K562 (cell line): ENCODE data around the gene SLC20A1. TPM values are rescaled to one million over a fixed set of nuclear protein-coding genes. Genes with fewer than 3 reads are reported as not detected.

Source experiments
- CTBP1 ChIP-seq: fragments of 450-650 bp; IDR thresholded peaks from 2 replicates; pipeline ENCODE4 v1.6.1; 2016; ENCODE audit warnings: borderline replicate concordance
- FOXJ2 ChIP-seq: fragments of 200-800 bp; sonication (Bioruptor generic); IDR thresholded peaks from 2 replicates; pipeline ENCODE4 v1.6.1; 2016; ENCODE audit warnings: missing genetic modification characterization, missing compliant biosample characterization
- MCM2 ChIP-seq: fragments of 450-650 bp; IDR thresholded peaks from 2 replicates; pipeline ENCODE4 v1.6.1; 2017; ENCODE audit warnings: low read depth, mild to moderate bottlenecking
- NFATC3 ChIP-seq: fragments of 450-650 bp; IDR thresholded peaks from 2 replicates; pipeline ENCODE4 v1.6.1; 2017; ENCODE audit warnings: mild to moderate bottlenecking
- POLR2B ChIP-seq: fragments of 450-650 bp; IDR thresholded peaks from 2 replicates; pipeline ENCODE4 v1.6.1; 2018; ENCODE audit warnings: low read depth; ENCODE audit not compliant: partially characterized antibody
- TAF9B ChIP-seq: fragments of 450-650 bp; IDR thresholded peaks from 2 replicates; pipeline ENCODE4 v1.6.1; 2018; ENCODE audit warnings: mild to moderate bottlenecking; ENCODE audit not compliant: partially characterized antibody
- ZBED1 ChIP-seq: IDR thresholded peaks from 2 replicates; pipeline ENCODE4 v1.6.1; 2014
- ZKSCAN8 ChIP-seq: fragments of 200-800 bp; sonication (Bioruptor generic); IDR thresholded peaks from 2 replicates; pipeline ENCODE4 v1.6.1; 2016; ENCODE audit warnings: missing genetic modification characterization, missing compliant biosample characterization
- ZNF146 ChIP-seq: IDR thresholded peaks from one replicate; pipeline ENCODE4 v1.6.1; 2018; ENCODE audit warnings: missing compliant biosample characterization; ENCODE audit not compliant: unreplicated experiment
- ZNF175 ChIP-seq: fragments of 200-800 bp; sonication (Bioruptor generic); IDR thresholded peaks from 2 replicates; pipeline ENCODE4 v1.6.1; 2016; ENCODE audit warnings: low read depth, mild to moderate bottlenecking, missing genetic modification characterization, missing compliant biosample characterization
- polyA plus RNA-seq, 8 experiments: library from polyadenylated mRNA; depleted of rRNA in 4 of 8; stranded (reverse) in 5 of 8; unstranded in 3 of 8; fragments of >200 nt; fragmentation: Nextera tagmentation in 2 of 8; fragmentation: Illumina TruSeq in 1 of 8; extraction: Ambion mirVana in 2 of 8; extraction: Trizol in 1 of 8; gene quantifications; 2 replicates each; pipeline versions ENCODE4 v1.2.1 to v1.2.3, GENCODE V29; 2011 to 2014; ENCODE audit warnings: inconsistent platforms in 1 of 8, missing spikeins in 1 of 8
- total RNA-seq, 7 experiments: library from RNA; depleted of rRNA in 6 of 7; stranded (reverse); fragments of >200 nt in 6 of 7; fragmentation: Illumina TruSeq in 2 of 7; extraction: Trizol in 2 of 7; gene quantifications; 2 replicates each; pipeline versions ENCODE4 v1.2.1 to v1.2.3, GENCODE V29; 2011 to 2021; ENCODE audit warnings: low replicate concordance in 1 of 7
- TF ChIP-seq, protein P1 (sequence below): conservative IDR thresholded peaks from 2 replicates; pipeline ENCODE4 v1.6.1; 2011; ENCODE audit warnings: low read depth, mild to moderate bottlenecking, low read length; ENCODE audit not compliant: control insufficient read depth
- TF ChIP-seq, protein P2 (sequence below): fragments of 250-450 bp; sonication (Bioruptor Pico); IDR thresholded peaks from 2 replicates; pipeline ENCODE4 v1.4.0; 2020
- TF ChIP-seq, protein P3 (sequence below): fragments of 450-650 bp; IDR thresholded peaks from 2 replicates; pipeline ENCODE4 v1.6.1; 2016; ENCODE audit warnings: low read depth
- TF ChIP-seq, protein P4 (sequence below): fragments of 250-450 bp; sonication (Bioruptor Pico); IDR thresholded peaks from 2 replicates; pipeline ENCODE4 v1.8.0; 2022; ENCODE audit warnings: moderate library complexity, mild to moderate bottlenecking, inconsistent platforms

SLC20A1 gene
- total and polyA plus RNA-seq, 9 of the 15 experiments (the other 6 are each of a cell fraction or from before 2014, with no cell fraction given), result 53.8 to 150 (median 74.7) TPM

GRCh38 chr2:112666761-112667122 lies 21.0 kb downstream of the SLC20A1 start (continued):
- TF ChIP-seq, protein P1, sequence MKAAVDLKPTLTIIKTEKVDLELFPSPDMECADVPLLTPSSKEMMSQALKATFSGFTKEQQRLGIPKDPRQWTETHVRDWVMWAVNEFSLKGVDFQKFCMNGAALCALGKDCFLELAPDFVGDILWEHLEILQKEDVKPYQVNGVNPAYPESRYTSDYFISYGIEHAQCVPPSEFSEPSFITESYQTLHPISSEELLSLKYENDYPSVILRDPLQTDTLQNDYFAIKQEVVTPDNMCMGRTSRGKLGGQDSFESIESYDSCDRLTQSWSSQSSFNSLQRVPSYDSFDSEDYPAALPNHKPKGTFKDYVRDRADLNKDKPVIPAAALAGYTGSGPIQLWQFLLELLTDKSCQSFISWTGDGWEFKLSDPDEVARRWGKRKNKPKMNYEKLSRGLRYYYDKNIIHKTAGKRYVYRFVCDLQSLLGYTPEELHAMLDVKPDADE, result no peak
- TF ChIP-seq TAF9B (peak; percentile 24), POLR2B (no peak), CTBP1 (peak; percentile 83), ZKSCAN8 (CRISPR knock-in tag) (no peak), MCM2 (no peak), NFATC3 (no peak), FOXJ2 (tag) (0 out of 2 replicates have a peak, but pooled peaks have one; percentile 40), ZBED1 (no peak), ZNF146 (no peak), ZNF175 (CRISPR knock-in tag) (no peak)
- TF ChIP-seq, protein P2, sequence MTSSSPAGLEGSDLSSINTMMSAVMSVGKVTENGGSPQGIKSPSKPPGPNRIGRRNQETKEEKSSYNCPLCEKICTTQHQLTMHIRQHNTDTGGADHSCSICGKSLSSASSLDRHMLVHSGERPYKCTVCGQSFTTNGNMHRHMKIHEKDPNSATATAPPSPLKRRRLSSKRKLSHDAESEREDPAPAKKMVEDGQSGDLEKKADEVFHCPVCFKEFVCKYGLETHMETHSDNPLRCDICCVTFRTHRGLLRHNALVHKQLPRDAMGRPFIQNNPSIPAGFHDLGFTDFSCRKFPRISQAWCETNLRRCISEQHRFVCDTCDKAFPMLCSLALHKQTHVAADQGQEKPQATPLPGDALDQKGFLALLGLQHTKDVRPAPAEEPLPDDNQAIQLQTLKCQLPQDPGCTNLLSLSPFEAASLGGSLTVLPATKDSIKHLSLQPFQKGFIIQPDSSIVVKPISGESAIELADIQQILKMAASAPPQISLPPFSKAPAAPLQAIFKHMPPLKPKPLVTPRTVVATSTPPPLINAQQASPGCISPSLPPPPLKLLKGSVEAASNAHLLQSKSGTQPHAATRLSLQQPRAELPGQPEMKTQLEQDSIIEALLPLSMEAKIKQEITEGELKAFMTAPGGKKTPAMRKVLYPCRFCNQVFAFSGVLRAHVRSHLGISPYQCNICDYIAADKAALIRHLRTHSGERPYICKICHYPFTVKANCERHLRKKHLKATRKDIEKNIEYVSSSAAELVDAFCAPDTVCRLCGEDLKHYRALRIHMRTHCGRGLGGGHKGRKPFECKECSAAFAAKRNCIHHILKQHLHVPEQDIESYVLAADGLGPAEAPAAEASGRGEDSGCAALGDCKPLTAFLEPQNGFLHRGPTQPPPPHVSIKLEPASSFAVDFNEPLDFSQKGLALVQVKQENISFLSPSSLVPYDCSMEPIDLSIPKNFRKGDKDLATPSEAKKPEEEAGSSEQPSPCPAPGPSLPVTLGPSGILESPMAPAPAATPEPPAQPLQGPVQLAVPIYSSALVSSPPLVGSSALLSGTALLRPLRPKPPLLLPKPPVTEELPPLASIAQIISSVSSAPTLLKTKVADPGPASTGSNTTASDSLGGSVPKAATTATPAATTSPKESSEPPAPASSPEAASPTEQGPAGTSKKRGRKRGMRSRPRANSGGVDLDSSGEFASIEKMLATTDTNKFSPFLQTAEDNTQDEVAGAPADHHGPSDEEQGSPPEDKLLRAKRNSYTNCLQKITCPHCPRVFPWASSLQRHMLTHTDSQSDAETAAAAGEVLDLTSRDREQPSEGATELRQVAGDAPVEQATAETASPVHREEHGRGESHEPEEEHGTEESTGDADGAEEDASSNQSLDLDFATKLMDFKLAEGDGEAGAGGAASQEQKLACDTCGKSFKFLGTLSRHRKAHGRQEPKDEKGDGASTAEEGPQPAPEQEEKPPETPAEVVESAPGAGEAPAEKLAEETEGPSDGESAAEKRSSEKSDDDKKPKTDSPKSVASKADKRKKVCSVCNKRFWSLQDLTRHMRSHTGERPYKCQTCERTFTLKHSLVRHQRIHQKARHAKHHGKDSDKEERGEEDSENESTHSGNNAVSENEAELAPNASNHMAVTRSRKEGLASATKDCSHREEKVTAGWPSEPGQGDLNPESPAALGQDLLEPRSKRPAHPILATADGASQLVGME, result no peak
- TF ChIP-seq, protein P3, sequence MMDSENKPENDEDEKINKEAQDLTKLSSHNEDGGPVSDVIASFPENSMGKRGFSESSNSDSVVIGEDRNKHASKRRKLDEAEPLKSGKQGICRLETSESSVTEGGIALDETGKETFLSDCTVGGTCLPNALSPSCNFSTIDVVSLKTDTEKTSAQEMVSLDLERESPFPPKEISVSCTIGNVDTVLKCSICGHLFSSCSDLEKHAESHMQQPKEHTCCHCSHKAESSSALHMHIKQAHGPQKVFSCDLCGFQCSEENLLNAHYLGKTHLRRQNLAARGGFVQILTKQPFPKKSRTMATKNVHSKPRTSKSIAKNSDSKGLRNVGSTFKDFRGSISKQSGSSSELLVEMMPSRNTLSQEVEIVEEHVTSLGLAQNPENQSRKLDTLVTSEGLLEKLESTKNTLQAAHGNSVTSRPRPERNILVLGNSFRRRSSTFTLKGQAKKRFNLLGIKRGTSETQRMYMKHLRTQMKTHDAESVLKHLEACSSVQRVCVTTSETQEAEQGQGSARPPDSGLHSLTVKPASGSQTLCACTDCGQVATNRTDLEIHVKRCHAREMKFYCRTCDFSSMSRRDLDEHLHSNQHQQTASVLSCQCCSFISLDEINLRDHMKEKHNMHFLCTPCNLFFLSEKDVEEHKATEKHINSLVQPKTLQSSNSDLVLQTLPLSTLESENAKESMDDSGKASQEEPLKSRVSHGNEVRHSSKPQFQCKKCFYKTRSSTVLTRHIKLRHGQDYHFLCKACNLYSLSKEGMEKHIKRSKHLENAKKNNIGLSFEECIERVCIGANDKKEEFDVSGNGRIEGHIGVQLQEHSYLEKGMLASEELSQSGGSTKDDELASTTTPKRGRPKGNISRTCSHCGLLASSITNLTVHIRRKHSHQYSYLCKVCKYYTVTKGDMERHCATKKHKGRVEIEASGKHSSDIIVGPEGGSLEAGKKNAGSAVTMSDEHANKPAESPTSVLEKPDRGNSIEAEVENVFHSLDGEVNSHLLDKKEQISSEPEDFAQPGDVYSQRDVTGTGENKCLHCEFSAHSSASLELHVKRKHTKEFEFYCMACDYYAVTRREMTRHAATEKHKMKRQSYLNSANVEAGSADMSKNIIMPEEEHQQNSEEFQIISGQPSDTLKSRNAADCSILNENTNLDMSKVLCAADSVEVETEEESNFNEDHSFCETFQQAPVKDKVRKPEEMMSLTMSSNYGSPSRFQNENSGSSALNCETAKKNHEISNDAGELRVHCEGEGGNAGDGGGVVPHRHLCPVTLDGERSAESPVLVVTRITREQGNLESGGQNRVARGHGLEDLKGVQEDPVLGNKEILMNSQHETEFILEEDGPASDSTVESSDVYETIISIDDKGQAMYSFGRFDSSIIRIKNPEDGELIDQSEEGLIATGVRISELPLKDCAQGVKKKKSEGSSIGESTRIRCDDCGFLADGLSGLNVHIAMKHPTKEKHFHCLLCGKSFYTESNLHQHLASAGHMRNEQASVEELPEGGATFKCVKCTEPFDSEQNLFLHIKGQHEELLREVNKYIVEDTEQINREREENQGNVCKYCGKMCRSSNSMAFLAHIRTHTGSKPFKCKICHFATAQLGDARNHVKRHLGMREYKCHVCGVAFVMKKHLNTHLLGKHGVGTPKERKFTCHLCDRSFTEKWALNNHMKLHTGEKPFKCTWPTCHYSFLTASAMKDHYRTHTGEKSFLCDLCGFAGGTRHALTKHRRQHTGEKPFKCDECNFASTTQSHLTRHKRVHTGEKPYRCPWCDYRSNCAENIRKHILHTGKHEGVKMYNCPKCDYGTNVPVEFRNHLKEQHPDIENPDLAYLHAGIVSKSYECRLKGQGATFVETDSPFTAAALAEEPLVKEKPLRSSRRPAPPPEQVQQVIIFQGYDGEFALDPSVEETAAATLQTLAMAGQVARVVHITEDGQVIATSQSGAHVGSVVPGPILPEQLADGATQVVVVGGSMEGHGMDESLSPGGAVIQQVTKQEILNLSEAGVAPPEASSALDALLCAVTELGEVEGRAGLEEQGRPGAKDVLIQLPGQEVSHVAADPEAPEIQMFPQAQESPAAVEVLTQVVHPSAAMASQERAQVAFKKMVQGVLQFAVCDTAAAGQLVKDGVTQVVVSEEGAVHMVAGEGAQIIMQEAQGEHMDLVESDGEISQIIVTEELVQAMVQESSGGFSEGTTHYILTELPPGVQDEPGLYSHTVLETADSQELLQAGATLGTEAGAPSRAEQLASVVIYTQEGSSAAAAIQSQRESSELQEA, result no peak
- TF ChIP-seq, protein P4, sequence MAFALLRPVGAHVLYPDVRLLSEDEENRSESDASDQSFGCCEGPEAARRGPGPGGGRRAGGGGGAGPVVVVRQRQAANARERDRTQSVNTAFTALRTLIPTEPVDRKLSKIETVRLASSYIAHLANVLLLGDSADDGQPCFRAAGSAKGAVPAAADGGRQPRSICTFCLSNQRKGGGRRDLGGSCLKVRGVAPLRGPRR (CRISPR knock-in tag), result no peak
